NB4 (cell line): ENCODE results near the gene PLBD2.

Source experiments
- CTCF ChIP-seq: IDR thresholded peaks from one replicate; pipeline ENCODE4 v1.5.1; 2012; ENCODE audit warnings: low read depth, low read length
- POLR2A ChIP-seq: IDR thresholded peaks from 2 replicates; pipeline ENCODE4 v1.6.1; 2011; ENCODE audit warnings: mild to moderate bottlenecking; ENCODE audit not compliant: insufficient read length; ENCODE audit errors: extremely low read depth

DNA sequence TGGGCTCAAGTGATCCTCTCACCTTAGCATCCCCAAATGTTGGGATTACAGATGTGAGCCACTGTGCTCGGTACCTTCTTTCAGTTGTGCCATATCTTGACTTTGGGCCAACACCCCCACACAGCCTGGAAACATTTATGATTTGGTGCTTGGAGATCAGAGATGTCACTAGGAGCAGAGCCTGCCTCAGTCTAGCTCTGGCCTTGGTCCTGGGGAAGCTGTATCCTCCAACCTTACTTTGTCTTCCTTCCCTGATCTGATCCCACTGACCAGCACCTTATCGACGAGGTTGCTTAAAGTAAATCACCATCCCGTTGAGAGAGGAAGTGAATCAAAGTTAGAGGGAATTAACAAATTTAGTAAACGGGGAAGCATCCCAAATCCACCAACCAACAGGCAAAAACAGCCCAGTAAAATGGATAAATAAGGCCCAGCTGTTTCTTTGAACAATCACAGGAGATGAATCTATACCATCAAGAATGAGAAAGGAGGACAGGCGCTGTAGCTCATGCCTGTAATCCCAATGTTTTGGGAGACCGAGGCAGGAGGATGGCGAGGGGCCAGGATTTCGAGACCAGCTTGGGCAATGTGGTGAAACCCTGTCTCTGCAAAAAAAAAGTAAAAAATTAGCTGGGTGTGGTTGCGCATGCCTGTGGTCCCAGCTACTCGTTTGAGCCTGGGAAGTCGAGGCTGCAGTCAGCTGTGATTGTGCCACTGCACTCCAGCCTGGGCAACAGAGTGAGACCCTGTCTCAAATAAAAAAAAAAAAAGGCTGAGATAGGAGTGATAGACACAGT, 3.4 kb downstream of the PLBD2 start:
- TF ChIP-seq CTCF, result no peak
- no peak for TF ChIP-seq POLR2A
